GM12872 (cell line): Measurements from ENCODE around the gene CCNE1.

Experiments
- TF ChIP-seq, protein P1 (sequence below): IDR thresholded peaks from 3 replicates; pipeline ENCODE4 v1.5.1; 2011; ENCODE audit warnings: low read depth, mild to moderate bottlenecking, low read length, moderate library complexity; ENCODE audit not compliant: insufficient read depth

Gene CCNE1

GRCh38 chr19:29867984-29868383, 56.2 kb downstream of the CCNE1 start:
- TF ChIP-seq, protein P1, sequence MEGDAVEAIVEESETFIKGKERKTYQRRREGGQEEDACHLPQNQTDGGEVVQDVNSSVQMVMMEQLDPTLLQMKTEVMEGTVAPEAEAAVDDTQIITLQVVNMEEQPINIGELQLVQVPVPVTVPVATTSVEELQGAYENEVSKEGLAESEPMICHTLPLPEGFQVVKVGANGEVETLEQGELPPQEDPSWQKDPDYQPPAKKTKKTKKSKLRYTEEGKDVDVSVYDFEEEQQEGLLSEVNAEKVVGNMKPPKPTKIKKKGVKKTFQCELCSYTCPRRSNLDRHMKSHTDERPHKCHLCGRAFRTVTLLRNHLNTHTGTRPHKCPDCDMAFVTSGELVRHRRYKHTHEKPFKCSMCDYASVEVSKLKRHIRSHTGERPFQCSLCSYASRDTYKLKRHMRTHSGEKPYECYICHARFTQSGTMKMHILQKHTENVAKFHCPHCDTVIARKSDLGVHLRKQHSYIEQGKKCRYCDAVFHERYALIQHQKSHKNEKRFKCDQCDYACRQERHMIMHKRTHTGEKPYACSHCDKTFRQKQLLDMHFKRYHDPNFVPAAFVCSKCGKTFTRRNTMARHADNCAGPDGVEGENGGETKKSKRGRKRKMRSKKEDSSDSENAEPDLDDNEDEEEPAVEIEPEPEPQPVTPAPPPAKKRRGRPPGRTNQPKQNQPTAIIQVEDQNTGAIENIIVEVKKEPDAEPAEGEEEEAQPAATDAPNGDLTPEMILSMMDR = no peak

- TF ChIP-seq, protein P1 = no peak
These were observed 59.4 kb downstream of the CCNE1 start for GRCh38 chr19:29871143-29871542.

DNA sequence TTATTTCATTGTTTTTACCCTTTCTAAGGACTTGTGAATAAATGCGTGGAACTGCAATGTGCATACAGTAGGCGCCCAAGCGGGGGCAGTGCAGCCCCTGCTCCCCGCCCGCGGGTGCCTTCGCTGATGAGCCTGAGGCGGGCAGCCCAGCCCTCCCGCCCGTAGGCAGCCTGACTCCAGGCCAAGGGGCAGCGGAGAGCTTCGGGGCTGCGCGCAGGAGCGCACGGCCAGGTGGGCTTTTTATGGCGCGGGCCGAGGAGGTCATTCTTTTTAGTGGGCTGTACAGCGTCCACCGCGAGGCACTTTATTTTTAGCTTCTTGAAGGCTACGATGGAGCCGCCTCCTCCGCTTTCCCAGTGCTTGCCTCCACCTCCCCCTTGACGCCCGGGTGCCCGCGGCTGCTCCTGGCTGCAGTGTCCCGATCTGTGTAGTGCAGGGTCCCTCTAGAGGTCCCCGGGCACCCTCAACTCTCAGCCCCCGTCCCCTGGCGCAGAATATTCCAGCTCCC, 60.5 kb downstream of the CCNE1 start:
- TF ChIP-seq, protein P1 = 0 out of 3 replicates have a peak, but pooled peaks have one; percentile 17

- TF ChIP-seq, protein P1 = peak; percentile 63
These were observed 61.4 kb downstream of the CCNE1 start for GRCh38 chr19:29873024-29873800.
